HepG2 (cell line): Measurements from ENCODE around the gene TMEM139. TPM values are rescaled to one million over a fixed set of nuclear protein-coding genes. Genes with fewer than 3 reads are reported as not detected.

ENCODE experiments used
- ADNP ChIP-seq: sonication (generic); formaldehyde crosslinking; IDR thresholded peaks from 2 replicates; pipeline ENCODE4 v1.4.0; 2020; ENCODE audit warnings: missing genetic modification reagents
- ASH2L ChIP-seq: fragments of 300-600, 200-600 bp; sonication (generic); IDR thresholded peaks from 2 replicates; pipeline ENCODE4 v1.7.0; 2017; ENCODE audit warnings: low read depth, mild to moderate bottlenecking, moderate library complexity, mixed read lengths, low read length; ENCODE audit not compliant: insufficient read length
- BRF2 ChIP-seq: sonication (generic); formaldehyde crosslinking; IDR thresholded peaks from 2 replicates; pipeline ENCODE4 v1.8.1; 2022; ENCODE audit warnings: mild to moderate bottlenecking, missing genetic modification reagents
- MAX ChIP-seq: IDR thresholded peaks from 2 replicates; pipeline ENCODE4 v1.6.1; 2012; ENCODE audit warnings: inconsistent platforms
- MAZ ChIP-seq, 2 experiments: sonication (generic) in 1 of 2; formaldehyde crosslinking in 1 of 2; IDR thresholded peaks; 2 replicates each; pipeline versions ENCODE4 v1.5.0 to v1.6.1; 2012 to 2020; ENCODE audit warnings: low read depth in 2 of 2, mild to moderate bottlenecking in 2 of 2, borderline replicate concordance in 1 of 2, improper control_type of control experiment in 1 of 2, low read length in 1 of 2, missing genetic modification reagents in 1 of 2, moderate library complexity in 1 of 2
- RNF219 ChIP-seq: sonication (generic); formaldehyde crosslinking; IDR thresholded peaks from 2 replicates; pipeline ENCODE4 v1.5.0; 2020; ENCODE audit warnings: mild to moderate bottlenecking, missing genetic modification reagents
- TBX3 ChIP-seq: fragments of 450-650 bp; IDR thresholded peaks from 2 replicates; pipeline ENCODE4 v1.6.1; 2017; ENCODE audit warnings: antibody characterized with exemption, mild to moderate bottlenecking, inconsistent platforms, borderline replicate concordance
- THAP8 ChIP-seq: sonication (generic); formaldehyde crosslinking; IDR thresholded peaks from 2 replicates; pipeline ENCODE4 v1.5.1; 2020; ENCODE audit warnings: missing genetic modification reagents, mild to moderate bottlenecking, borderline replicate concordance
- ZBTB21 ChIP-seq: sonication (generic); formaldehyde crosslinking; IDR thresholded peaks from 2 replicates; pipeline ENCODE4 v1.4.0; 2020; ENCODE audit warnings: missing genetic modification reagents
- ZNF253 ChIP-seq: sonication (generic); formaldehyde crosslinking; IDR thresholded peaks from 2 replicates; pipeline ENCODE4 v1.8.0; 2022; ENCODE audit warnings: mild to moderate bottlenecking, missing genetic modification reagents, borderline replicate concordance
- ZNF326 ChIP-seq: sonication (generic); formaldehyde crosslinking; IDR thresholded peaks from 2 replicates; pipeline ENCODE4 v1.4.0; 2020; ENCODE audit warnings: missing genetic modification reagents, borderline replicate concordance
- ZNF501 ChIP-seq: sonication (generic); formaldehyde crosslinking; IDR thresholded peaks from 2 replicates; pipeline ENCODE4 v1.5.1; 2020; ENCODE audit warnings: mild to moderate bottlenecking, moderate library complexity, missing genetic modification reagents
- ZNF546 ChIP-seq: sonication (generic); formaldehyde crosslinking; conservative IDR thresholded peaks from 2 replicates; pipeline ENCODE4 v1.8.1; 2023; ENCODE audit warnings: mild to moderate bottlenecking, missing genetic modification reagents
- ZNF704 ChIP-seq: sonication (generic); formaldehyde crosslinking; IDR thresholded peaks from 2 replicates; pipeline ENCODE4 v1.8.1; 2023; ENCODE audit warnings: mild to moderate bottlenecking, inconsistent platforms, moderate library complexity, missing genetic modification reagents, borderline replicate concordance
- ZNF781 ChIP-seq: sonication (generic); formaldehyde crosslinking; IDR thresholded peaks from 2 replicates; pipeline ENCODE4 v1.5.1; 2020; ENCODE audit warnings: borderline replicate concordance, mild to moderate bottlenecking, missing genetic modification reagents; ENCODE audit errors: not compliant biosample characterization
- polyA plus RNA-seq, 8 experiments: library from polyadenylated mRNA; depleted of rRNA in 3 of 8; stranded (reverse) in 7 of 8; unstranded in 1 of 8; fragments of >200 nt; fragmentation: Illumina TruSeq in 4 of 8; extraction: Trizol in 4 of 8; gene quantifications; 2 replicates each; pipeline versions ENCODE4 v1.2.1 to v1.2.3, GENCODE V29; 2011 to 2016; ENCODE audit warnings: low read depth in 4 of 8, missing spikeins in 1 of 8, mixed read lengths in 1 of 8; ENCODE audit not compliant: insufficient read depth in 1 of 8
- total RNA-seq, 5 experiments: library from RNA; depleted of rRNA; stranded (reverse); fragments of >200 nt; fragmentation: Illumina TruSeq; extraction: Trizol; gene quantifications; 2 replicates each; pipeline ENCODE4 v1.2.3, GENCODE V29; 2016; ENCODE audit warnings: low read depth in 1 of 5
- TF ChIP-seq, protein P1 (sequence below): sonication (generic); formaldehyde crosslinking; IDR thresholded peaks from 2 replicates; pipeline ENCODE4 v1.5.0; 2020; ENCODE audit warnings: mild to moderate bottlenecking, missing genetic modification reagents
- TF ChIP-seq, protein P2 (sequence below): sonication (generic); formaldehyde crosslinking; IDR thresholded peaks from 2 replicates; pipeline ENCODE4 v1.4.0; 2020; ENCODE audit warnings: missing genetic modification reagents, borderline replicate concordance

The TMEM139 gene
- total and polyA plus RNA-seq, 2 of the 13 experiments (the other 11 are each of a cell fraction or from before 2014, with no cell fraction given): 7.9 to 14.0 TPM

DNA sequence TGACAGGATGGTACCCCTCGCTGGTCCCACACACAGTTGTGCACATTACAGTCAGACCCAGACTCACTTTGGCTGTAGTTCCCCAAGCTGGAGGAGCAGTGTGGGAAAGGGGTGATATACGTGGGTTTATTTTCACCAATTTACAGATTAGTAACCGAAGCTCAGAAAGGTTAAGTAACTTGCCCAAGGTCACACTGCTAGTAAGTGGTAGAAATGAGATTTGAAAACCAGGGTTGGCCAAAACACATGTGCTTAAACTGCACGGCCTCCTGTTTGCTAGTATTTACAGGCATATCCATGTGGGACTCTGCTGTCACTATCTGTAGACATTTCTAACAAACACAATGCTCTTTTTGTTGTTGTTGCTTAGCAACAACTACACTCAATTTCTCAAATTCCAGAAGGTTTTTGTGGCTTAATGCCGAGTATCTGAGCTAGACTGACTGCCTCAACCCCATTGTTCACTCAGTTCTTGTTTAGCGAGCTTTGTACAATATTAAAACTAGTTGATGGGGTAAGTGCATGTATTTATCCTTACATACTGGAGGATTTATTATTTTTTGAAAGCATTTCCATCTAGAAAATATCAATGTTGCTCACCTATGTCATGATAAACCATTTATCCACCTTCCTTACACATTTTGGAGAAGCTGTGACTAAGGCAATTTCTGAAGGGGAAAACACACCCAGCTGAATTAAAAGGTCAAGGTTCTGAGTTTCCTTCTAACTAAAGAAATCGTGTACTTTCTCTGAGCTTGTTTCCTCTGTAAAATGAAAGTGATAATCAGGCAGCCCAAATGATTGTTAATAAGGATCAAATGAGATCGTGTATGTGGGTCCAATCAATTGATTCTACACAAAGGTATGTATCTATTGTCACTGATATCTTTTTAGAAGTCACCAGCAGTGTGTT lies 5.3 kb upstream of the TMEM139 start (continued):
- TF ChIP-seq RNF219: no peak
- TF ChIP-seq ZNF781: no peak
- TF ChIP-seq, protein P1, sequence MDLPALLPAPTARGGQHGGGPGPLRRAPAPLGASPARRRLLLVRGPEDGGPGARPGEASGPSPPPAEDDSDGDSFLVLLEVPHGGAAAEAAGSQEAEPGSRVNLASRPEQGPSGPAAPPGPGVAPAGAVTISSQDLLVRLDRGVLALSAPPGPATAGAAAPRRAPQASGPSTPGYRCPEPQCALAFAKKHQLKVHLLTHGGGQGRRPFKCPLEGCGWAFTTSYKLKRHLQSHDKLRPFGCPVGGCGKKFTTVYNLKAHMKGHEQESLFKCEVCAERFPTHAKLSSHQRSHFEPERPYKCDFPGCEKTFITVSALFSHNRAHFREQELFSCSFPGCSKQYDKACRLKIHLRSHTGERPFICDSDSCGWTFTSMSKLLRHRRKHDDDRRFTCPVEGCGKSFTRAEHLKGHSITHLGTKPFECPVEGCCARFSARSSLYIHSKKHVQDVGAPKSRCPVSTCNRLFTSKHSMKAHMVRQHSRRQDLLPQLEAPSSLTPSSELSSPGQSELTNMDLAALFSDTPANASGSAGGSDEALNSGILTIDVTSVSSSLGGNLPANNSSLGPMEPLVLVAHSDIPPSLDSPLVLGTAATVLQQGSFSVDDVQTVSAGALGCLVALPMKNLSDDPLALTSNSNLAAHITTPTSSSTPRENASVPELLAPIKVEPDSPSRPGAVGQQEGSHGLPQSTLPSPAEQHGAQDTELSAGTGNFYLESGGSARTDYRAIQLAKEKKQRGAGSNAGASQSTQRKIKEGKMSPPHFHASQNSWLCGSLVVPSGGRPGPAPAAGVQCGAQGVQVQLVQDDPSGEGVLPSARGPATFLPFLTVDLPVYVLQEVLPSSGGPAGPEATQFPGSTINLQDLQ (CRISPR knock-in tag): no peak
- TF ChIP-seq BRF2 (CRISPR knock-in tag): no peak
- TF ChIP-seq, protein P2, sequence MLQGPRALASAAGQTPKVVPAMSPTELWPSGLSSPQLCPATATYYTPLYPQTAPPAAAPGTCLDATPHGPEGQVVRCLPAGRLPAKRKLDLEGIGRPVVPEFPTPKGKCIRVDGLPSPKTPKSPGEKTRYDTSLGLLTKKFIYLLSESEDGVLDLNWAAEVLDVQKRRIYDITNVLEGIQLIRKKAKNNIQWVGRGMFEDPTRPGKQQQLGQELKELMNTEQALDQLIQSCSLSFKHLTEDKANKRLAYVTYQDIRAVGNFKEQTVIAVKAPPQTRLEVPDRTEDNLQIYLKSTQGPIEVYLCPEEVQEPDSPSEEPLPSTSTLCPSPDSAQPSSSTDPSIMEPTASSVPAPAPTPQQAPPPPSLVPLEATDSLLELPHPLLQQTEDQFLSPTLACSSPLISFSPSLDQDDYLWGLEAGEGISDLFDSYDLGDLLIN (CRISPR knock-in tag): no peak
- no peak for TF ChIP-seq ZNF326
- TF ChIP-seq ZNF546 (CRISPR knock-in tag): no peak
- TF ChIP-seq TBX3: no peak
- no peak for TF ChIP-seq ZNF704
- TF ChIP-seq THAP8 (CRISPR knock-in tag): no peak
- TF ChIP-seq ZBTB21: no peak
- TF ChIP-seq ASH2L: peak; percentile 21
- TF ChIP-seq MAX: peak; percentile 29; the same call in 1 of the 2 replicates
- no peak for TF ChIP-seq MAZ (IDR thresholded peaks at IDR 0.05; ENCODE audit: borderline replicate concordance, low read depth, low read length)
- TF ChIP-seq MAZ (CRISPR knock-in tag; IDR thresholded peaks at IDR 0.05; ENCODE audit: low read depth): no peak
- TF ChIP-seq ZNF501 (CRISPR knock-in tag): no peak
- no peak for TF ChIP-seq ADNP (CRISPR knock-in tag)
- no peak for TF ChIP-seq ZNF253 (CRISPR knock-in tag)
